OCI-LY1 (cell line): ENCODE results near the gene DOK7.

Source experiments
- H2AFZ ChIP-seq: fragments of 200-600 bp; sonication (generic), shearing (Covaris generic); 2 replicates; pipeline ENCODE4 v1.6.0; 2014; ENCODE audit warnings: antibody characterized with exemption, mild to moderate bottlenecking, low read length
- H3F3A ChIP-seq: fragments of 200-600 bp; sonication (generic), shearing (Covaris generic); 2 replicates; pipeline ENCODE4 v1.6.0; 2014; ENCODE audit warnings: mild to moderate bottlenecking, antibody characterized with exemption, low read length, moderate library complexity; ENCODE audit not compliant: insufficient read depth
- H3K27ac ChIP-seq: fragments of 200-600 bp; sonication (generic); 2 replicates; pipeline ENCODE4 v1.5.1; 2014; ENCODE audit warnings: low read length, mixed run types, mild to moderate bottlenecking, low read depth; ENCODE audit not compliant: poor library complexity, severe bottlenecking
- H3K27me3 ChIP-seq: fragments of 200-600 bp; sonication (generic); 2 replicates; pipeline ENCODE4 v1.6.0; 2014; ENCODE audit warnings: antibody characterized with exemption, mild to moderate bottlenecking, low read length, moderate library complexity; ENCODE audit not compliant: insufficient read depth
- H3K36me3 ChIP-seq: fragments of 200-600 bp; sonication (generic); 2 replicates; pipeline ENCODE4 v1.6.1; 2014; ENCODE audit warnings: mild to moderate bottlenecking, antibody characterized with exemption, low read length, moderate library complexity, mixed read lengths; ENCODE audit not compliant: insufficient read depth
- H3K4me1 ChIP-seq: fragments of 200-600 bp; sonication (generic); 2 replicates; pipeline ENCODE4 v1.5.1; 2014; ENCODE audit warnings: mild to moderate bottlenecking, low read length, moderate library complexity; ENCODE audit not compliant: insufficient read depth, severe bottlenecking
- H3K4me2 ChIP-seq: fragments of 200-600 bp; sonication (generic), shearing (Covaris generic); 2 replicates; pipeline ENCODE4 v1.6.1; 2014; ENCODE audit warnings: low read length
- H3K4me3 ChIP-seq: fragments of 200-600 bp; sonication (generic); 2 replicates; pipeline ENCODE4 v1.5.1; 2014; ENCODE audit warnings: low read length, low read depth, mild to moderate bottlenecking, mixed read lengths; ENCODE audit not compliant: poor library complexity, severe bottlenecking
- H3K79me2 ChIP-seq: fragments of 200-600 bp; shearing (Covaris generic); 2 replicates; pipeline ENCODE4 v1.6.1; 2016; ENCODE audit warnings: mixed run types, low read length, mixed read lengths; ENCODE audit not compliant: insufficient read depth
- H3K9ac ChIP-seq: fragments of 200-600 bp; sonication (generic), shearing (Covaris generic); 2 replicates; pipeline ENCODE4 v1.6.1; 2014; ENCODE audit warnings: mild to moderate bottlenecking, low read length, mixed read lengths
- H3K9me2 ChIP-seq: fragments of 200-600 bp; sonication (generic), shearing (Covaris generic); 2 replicates; pipeline ENCODE4 v1.6.1; 2014; ENCODE audit warnings: low read depth, mild to moderate bottlenecking, low read length, mixed read lengths
- H3K9me3 ChIP-seq: fragments of 200-600 bp; shearing (Covaris generic); 2 replicates; pipeline ENCODE4 v1.6.1; 2014; ENCODE audit warnings: low read length, mixed read lengths
- H4K20me1 ChIP-seq: fragments of 200-600 bp; sonication (generic), shearing (Covaris generic); 2 replicates; pipeline ENCODE4 v1.6.0; 2016; ENCODE audit warnings: mild to moderate bottlenecking, low read length; ENCODE audit not compliant: insufficient read depth
- CTCF ChIP-seq: fragments of 200-600 bp; sonication (generic), shearing (Covaris generic); IDR thresholded peaks from 2 replicates; pipeline ENCODE4 v1.5.1; 2017; ENCODE audit warnings: mild to moderate bottlenecking, antibody characterized with exemption, low read length, moderate library complexity, mixed read lengths
- EZH2 ChIP-seq: fragments of 200-600 bp; sonication (generic), shearing (Covaris generic); IDR thresholded peaks from 2 replicates; pipeline ENCODE4 v1.8.0; 2017; ENCODE audit warnings: borderline replicate concordance, mixed run types, mild to moderate bottlenecking, antibody characterized with exemption, low read length, moderate library complexity, mixed read lengths

The DOK7 gene

GRCh38 chr4:3495204-3495975, 32.3 kb downstream of the DOK7 start:
- TF ChIP-seq CTCF (no peak), EZH2 (no peak)
- no peaks in the 10 kb centered on the region for H4K20me1 ChIP-seq
- no peaks in the 10 kb centered on the region for H3K36me3 ChIP-seq
- H3K9me3 ChIP-seq, result no peaks in the 10 kb centered on the region
- H3K79me2 ChIP-seq, result no peaks in the 10 kb centered on the region
- no peaks in the 10 kb centered on the region for H3K27me3 ChIP-seq
- H3F3A ChIP-seq, result no peaks in the 10 kb centered on the region
- no peaks in the 10 kb centered on the region for H3K9me2 ChIP-seq
- H3K4me1 ChIP-seq, result no peaks in the 10 kb centered on the region
- no peak overlapping the region for H3K4me3 ChIP-seq
- no peak overlapping the region for H3K27ac ChIP-seq
- H3K4me2 ChIP-seq, result no peak overlapping the region
- H3K9ac ChIP-seq, result no peak overlapping the region
- H2AFZ ChIP-seq, result no peak overlapping the region

- Histone ChIP-seq H3K27ac (no peak overlapping the region), H3K4me3 (no peak overlapping the region), H3K9me3 (no peaks in the 10 kb centered on the region), H3K36me3 (no peaks in the 10 kb centered on the region), H3K9ac (no peak overlapping the region), H3K4me1 (no peaks in the 10 kb centered on the region), H4K20me1 (no peaks in the 10 kb centered on the region), H3K79me2 (no peaks in the 10 kb centered on the region), H3F3A (no peaks in the 10 kb centered on the region), H3K27me3 (no peaks in the 10 kb centered on the region), H3K9me2 (no peaks in the 10 kb centered on the region), H2AFZ (no peak overlapping the region), H3K4me2 (no peak overlapping the region)
- TF ChIP-seq CTCF, result no peak
- no peak for TF ChIP-seq EZH2
Measured at GRCh38 chr4:3496021-3496420, 32.9 kb downstream of the DOK7 start.

GRCh38 chr4:3497095-3497494, 34.0 kb downstream of the DOK7 start:
- H3K36me3 ChIP-seq, result no peaks in the 10 kb centered on the region
- no peak overlapping the region for H3K4me2 ChIP-seq
- no peaks in the 10 kb centered on the region for H3K9me3 ChIP-seq
- H3F3A ChIP-seq, result no peaks in the 10 kb centered on the region
- H3K9ac ChIP-seq, result no peak overlapping the region
- no peaks in the 10 kb centered on the region for H3K9me2 ChIP-seq
- no peaks in the 10 kb centered on the region for H3K4me1 ChIP-seq
- no peaks in the 10 kb centered on the region for H3K79me2 ChIP-seq
- no peaks in the 10 kb centered on the region for H4K20me1 ChIP-seq
- H3K27me3 ChIP-seq, result no peaks in the 10 kb centered on the region
- H3K27ac ChIP-seq, result no peak overlapping the region
- H2AFZ ChIP-seq, result no peak overlapping the region
- no peak overlapping the region for H3K4me3 ChIP-seq
- TF ChIP-seq CTCF, result no peak
- TF ChIP-seq EZH2, result no peak
